Renal cortical epithelial cell (primary cell): ENCODE data around the gene ICAM2. TPM values are rescaled to one million over a fixed set of nuclear protein-coding genes. Genes with fewer than 3 reads are reported as not detected.
"Not testable (repeated sequence)": the region's sequence is repeated elsewhere in the genome, so short reads cannot be mapped to it uniquely, and the experiment has no call there.

Experiments
- DNase-seq: peaks from one replicate; pipeline ENCODE4 v3.0.0-alpha.2; 2011; ENCODE audit warnings: low read depth
- total RNA-seq: library from RNA; depleted of rRNA; stranded (reverse); fragments of >200 nt; gene quantifications from 2 replicates; pipeline ENCODE4 v1.2.3, GENCODE V29; 2014

Gene ICAM2
- total RNA-seq, 1 donor from 2014 or later, result 6.4 TPM

- peak; percentile 63 for DNase-seq
These were observed 10.6 kb downstream of the ICAM2 start for GRCh38 chr17:64009571-64010402.

DNA sequence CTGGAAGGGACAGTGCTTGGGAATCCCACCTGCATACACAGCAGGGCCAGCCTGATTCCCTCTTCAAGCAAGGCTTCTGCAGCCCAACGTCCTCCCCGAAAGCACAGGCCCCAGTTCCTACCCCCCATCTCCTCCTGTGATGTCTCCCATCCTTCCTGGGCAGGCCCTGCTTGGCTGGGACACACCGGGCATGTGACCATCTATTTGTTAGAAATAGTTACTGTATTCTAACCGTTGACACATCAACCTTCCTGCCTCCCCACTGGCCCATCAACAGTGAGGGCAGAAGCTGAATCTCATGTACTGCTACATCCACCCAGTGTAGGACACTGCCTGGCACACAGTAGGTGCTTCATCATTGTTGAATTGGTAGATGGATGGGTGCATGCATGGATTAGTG lies 11.6 kb downstream of the ICAM2 start:
- DNase-seq, result no peak

GRCh38 chr17:64008346-64008745 lies 12.1 kb downstream of the ICAM2 start:
- no peak for DNase-seq

GRCh38 chr17:64007838-64008282 lies 12.6 kb downstream of the ICAM2 start:
- DNase-seq, result no peak

GRCh38 chr17:64007089-64007837 lies 13.2 kb downstream of the ICAM2 start:
- DNase-seq, result not testable (repeated sequence)

- no peak for DNase-seq
These were observed 13.9 kb downstream of the ICAM2 start for GRCh38 chr17:64006361-64007088.

GRCh38 chr17:64005734-64006167 lies 14.7 kb downstream of the ICAM2 start:
- DNase-seq, result peak; percentile 35

DNA sequence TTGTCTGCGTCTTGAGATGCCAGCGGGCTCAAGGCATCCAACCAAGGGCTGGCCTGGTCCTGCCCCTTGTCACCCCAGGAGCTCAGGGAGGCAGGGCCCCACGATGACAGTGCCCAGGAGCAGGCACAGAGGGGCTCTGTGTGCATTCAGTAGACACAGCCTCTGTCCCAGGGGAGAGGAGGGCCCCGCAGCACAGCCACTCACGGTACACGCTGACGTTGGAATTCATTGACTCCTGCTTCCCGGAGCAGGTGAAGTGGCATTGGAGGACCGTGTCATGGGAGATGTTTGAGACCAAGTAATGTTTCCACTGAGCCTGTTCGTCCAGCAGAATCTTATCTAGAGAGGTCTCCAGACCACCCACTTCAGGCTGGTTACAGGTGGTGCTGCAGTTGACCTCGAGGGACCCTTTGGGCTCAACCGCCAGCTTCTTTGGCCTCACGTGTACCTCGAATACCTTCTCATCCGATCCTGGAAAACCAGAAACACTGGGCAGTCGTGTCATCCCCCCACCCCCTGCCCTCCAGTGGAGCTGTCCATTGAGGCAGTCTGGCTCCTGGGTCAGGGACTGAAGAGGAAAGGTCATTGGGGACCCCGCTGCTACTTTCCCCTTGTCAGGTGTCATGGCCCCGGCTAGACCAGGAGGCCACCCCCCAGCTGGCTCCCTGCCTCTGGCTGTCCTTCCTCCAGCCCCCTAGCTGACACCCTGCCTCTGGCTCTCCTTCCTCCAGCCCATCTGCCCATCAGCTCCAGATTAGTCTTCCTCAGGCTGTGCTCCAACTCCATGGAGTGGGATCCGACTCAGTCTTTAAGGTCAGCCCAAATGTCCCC lies 15.3 kb downstream of the ICAM2 start:
- no peak for DNase-seq

GRCh38 chr17:64004218-64004770 lies 16.1 kb downstream of the ICAM2 start:
- no peak for DNase-seq

DNA sequence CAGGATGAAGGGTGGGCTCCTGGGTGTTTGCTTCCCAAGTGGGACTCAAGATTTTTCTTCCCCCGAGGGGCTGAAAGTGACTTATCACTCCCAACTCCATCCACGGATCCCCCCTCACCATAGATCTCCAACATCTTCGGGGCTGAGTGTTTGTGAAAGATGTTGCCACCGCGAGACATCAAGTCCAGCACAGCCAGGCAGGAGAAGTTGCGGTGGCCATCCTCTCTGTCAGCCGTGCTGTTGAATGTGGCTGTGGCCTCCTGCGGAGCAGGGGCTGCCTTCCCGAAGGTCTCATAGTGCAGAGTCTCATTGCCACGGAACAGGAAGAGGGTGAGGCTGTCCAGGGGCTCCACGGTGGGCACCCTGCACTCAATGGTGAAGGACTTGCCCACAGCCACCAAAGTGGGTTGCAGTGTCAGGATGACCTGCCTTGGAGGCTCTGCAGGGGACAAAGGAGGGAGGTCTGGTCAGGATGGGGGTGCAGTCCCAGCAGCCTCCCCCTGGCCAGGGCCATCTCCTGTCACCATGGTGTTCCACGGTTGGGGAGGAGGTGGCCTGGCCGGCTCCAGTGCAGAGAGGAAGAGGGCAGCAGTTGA lies 16.8 kb downstream of the ICAM2 start:
- DNase-seq, result no peak

DNA sequence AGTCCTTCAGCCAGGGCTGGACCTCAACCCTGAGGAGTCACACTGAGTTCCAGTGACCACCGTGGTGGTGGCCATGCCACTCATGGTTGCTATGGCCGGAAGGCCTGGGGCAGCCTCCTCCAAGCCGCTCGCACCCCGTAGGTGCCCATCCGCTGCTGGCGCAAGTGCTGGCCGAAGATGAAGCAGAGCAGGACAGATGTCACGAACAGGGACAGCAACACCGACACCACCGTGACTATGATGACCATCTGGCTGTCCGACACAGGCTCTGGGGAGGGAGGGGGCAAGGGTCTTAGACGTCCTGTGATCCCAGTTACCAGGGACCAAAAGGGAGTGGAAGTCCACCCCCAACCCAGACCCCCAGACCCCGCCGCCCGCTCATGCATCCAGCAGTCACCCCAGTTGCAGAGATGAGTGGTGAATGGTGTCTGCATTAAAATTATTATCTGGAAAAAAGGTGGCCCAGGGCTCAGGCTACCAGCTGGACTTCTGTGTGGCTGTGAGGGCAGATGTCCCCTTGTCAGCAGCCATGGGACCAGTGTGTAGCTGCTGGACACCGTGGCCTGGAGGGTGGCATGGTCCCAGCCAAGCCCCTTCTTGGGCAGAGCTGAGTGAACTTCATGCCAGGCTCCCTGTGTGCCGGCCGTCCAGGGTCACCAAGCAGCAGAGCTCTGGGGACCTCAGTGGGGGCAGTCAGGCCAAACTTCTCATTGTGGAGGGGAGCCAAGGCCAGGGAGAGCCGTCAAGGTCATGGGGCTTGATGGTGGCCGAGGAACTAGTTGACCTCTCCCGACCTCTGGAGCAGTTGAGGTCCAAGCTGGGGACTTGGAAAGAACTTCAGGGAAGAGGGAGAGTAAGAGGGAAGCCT lies 17.5 kb downstream of the ICAM2 start:
- DNase-seq, result no peak

- DNase-seq, result no peak
These were observed 18.5 kb downstream of the ICAM2 start for GRCh38 chr17:64001763-64002529.

DNA sequence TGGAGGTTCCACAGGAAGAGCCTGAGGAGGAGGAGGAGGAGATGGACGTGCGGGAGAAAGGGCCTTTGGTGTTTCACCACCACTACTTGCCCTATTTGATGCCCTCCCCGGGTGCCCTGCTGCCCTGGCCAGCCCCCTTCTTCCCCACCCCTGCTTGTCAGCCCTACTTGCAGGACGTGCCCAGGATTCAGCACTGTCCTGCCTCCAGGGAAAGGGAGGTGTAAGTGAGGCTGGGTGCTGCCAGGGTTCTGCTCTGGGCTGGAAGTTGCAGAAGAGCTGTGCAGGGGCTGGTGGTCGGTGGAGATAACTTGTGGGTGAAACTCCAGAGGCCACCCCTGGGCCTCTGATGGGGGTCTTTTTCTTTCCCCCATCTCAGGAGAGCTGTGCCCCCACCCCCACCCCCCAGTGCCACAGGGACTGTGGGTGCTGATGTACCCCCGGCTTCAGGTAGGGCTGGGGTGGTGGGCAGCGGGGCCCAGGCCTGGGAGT lies 19.3 kb downstream of the ICAM2 start:
- no peak for DNase-seq

DNA sequence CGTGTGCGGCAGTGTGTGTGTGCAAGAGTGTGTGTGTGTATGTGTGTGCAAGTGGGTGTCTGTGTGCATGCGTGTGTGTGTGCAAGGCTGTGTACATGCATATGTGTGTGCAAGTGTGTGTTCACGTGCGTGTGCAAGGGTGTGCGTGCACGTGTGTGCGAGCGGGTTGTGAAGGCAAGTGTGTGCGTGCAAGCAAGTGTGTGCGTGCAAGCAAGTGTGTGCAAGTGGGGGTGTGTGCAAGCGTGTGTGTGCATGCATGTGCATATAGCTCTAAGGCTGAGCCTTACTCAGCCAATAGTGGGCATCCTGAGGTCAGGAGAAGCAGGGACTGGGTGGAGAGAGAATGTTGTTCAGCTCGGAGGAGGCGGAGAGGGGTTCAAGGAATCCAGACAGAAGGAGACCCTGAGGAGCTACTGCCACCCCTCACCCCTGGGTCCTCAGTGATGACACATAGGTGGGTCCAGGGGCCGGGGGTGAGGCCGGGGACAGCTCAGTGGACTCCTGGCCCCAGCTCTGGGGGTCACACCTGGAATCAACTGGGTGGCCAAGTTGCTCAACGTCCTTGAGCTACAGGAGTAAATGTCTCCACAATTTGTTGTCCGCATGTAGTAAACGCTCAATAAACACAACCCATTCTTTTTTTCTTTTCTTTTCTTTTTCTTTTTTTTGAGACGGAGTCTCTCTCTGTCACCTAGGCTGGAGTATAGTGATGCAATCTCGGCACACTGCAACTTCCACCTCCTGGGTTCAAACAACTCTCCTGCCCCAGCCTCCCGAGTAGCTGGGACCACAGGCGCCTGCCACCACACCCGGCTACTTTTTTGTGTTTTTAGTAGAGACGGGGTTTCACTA lies 20.5 kb downstream of the ICAM2 start:
- DNase-seq, result no peak

GRCh38 chr17:63998721-63999679 lies 21.4 kb downstream of the ICAM2 start:
- DNase-seq, result no peak

- peak; percentile 21 for DNase-seq
These were observed 22.2 kb downstream of the ICAM2 start, which contains the start of gene PRR29 for GRCh38 chr17:63998050-63998720. Gene PRR29 (plus strand): TSS chr17:63998351. CDS start chr17:63998365, 14 bp downstream.
